ENCODE results near the gene OAF.

DNA sequence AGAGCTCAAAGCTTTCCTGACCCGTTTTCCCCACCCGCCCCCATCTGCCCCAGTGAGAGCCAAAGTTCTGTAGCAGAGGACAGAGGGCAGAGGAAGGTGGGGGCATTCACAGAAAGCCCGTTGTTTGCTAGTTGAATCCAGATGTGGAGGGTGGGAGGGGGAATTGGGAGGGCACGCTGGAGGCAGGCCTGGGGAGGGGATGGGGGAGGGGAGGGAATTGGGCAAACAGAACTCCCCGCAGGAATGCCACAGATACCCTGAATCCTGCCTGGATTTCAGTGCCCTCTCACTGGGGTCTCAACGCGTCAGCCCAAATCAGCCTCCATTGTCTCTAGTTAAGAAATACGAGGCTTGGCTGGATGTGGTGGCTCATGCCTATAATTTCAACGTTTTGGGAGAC lies 12.9 kb upstream of the OAF start:
- TF ChIP-seq, protein P1, sequence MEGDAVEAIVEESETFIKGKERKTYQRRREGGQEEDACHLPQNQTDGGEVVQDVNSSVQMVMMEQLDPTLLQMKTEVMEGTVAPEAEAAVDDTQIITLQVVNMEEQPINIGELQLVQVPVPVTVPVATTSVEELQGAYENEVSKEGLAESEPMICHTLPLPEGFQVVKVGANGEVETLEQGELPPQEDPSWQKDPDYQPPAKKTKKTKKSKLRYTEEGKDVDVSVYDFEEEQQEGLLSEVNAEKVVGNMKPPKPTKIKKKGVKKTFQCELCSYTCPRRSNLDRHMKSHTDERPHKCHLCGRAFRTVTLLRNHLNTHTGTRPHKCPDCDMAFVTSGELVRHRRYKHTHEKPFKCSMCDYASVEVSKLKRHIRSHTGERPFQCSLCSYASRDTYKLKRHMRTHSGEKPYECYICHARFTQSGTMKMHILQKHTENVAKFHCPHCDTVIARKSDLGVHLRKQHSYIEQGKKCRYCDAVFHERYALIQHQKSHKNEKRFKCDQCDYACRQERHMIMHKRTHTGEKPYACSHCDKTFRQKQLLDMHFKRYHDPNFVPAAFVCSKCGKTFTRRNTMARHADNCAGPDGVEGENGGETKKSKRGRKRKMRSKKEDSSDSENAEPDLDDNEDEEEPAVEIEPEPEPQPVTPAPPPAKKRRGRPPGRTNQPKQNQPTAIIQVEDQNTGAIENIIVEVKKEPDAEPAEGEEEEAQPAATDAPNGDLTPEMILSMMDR (IDR thresholded peaks at IDR 0.05): no peak
- no peak for TF ChIP-seq EP300 (IDR thresholded peaks at IDR 0.05)
